HEK293 (cell line): ENCODE data around the gene PPP1R36.
A peak's percentile ranks its signal among the peaks of the same experiment; 100 is the strongest.

Experiments used
- CTCF ChIA-PET: fragments of 350-600 bp; formaldehyde crosslinking; extraction: SDS; loops from one replicate; lab custom pipeline; 2021; ENCODE audit warnings: antibody characterized with exemption; lab: Yijun Ruan, JAX
- POLR2A ChIA-PET: fragments of 300-600 bp; formaldehyde crosslinking; extraction: SDS; loops from one replicate; lab custom pipeline; 2020; ENCODE audit warnings: antibody characterized with exemption, inconsistent platforms; lab: Yijun Ruan, JAX
- H3K27ac ChIP-seq: fragments of 200-500 bp; sonication (Bioruptor generic); 2 replicates; pipeline ENCODE4 v1.5.1; 2014; ENCODE audit warnings: low read depth, low read length, control low read depth, inconsistent platforms; ENCODE audit errors: extremely low read depth
- H3K36me3 ChIP-seq, 2 experiments: fragments of 200-500 bp in 1 of 2; sonication (Bioruptor generic) in 1 of 2; 1 replicate in 1 of 2; 2 replicates in 1 of 2; pipeline ENCODE4 v1.5.1; 2014 to 2017; ENCODE audit warnings: inconsistent platforms in 2 of 2, low read length in 2 of 2; ENCODE audit not compliant: control insufficient read depth in 2 of 2, insufficient read depth in 1 of 2
- H3K4me1 ChIP-seq: fragments of 200-500 bp; sonication (Bioruptor generic); 2 replicates; pipeline ENCODE4 v1.5.1; 2014; ENCODE audit warnings: mild to moderate bottlenecking, low read length, inconsistent platforms; ENCODE audit not compliant: control insufficient read depth, insufficient read depth
- H3K4me3 ChIP-seq: 2 replicates; pipeline ENCODE4 v1.5.1; 2011; ENCODE audit warnings: low read depth, mild to moderate bottlenecking, control low read depth, low read length, moderate library complexity
- H3K9me3 ChIP-seq: fragments of 200-500 bp; sonication (Bioruptor generic); 2 replicates; pipeline ENCODE4 v1.5.1; 2014; ENCODE audit warnings: low read depth, low read length, inconsistent platforms; ENCODE audit not compliant: control insufficient read depth, insufficient read depth
- IKZF3 ChIP-seq: fragments of 450-650 bp; IDR thresholded peaks from 2 replicates; pipeline ENCODE4 v1.5.0; 2018; ENCODE audit warnings: missing biosample characterization, mild to moderate bottlenecking, missing genetic modification characterization, moderate library complexity
- INSM2 ChIP-seq: fragments of 450-650 bp; formaldehyde crosslinking; IDR thresholded peaks from 2 replicates; pipeline ENCODE4 v1.5.1; 2016; ENCODE audit warnings: missing biosample characterization, missing genetic modification characterization
- KLF1 ChIP-seq: fragments of 450-650 bp; formaldehyde crosslinking; IDR thresholded peaks from 2 replicates; pipeline ENCODE4 v1.5.1; 2016; ENCODE audit warnings: missing biosample characterization, missing genetic modification characterization
- MEIS1 ChIP-seq: sonication (generic); formaldehyde crosslinking; IDR thresholded peaks from 2 replicates; pipeline ENCODE4 v1.8.1; 2022; ENCODE audit warnings: missing genetic modification reagents, mild to moderate bottlenecking, borderline replicate concordance
- MYNN ChIP-seq: fragments of 450-650 bp; formaldehyde crosslinking; IDR thresholded peaks from 2 replicates; pipeline ENCODE4 v1.5.1; 2016; ENCODE audit warnings: missing biosample characterization, missing genetic modification characterization, borderline replicate concordance
- MZF1 ChIP-seq: fragments of 450-650 bp; formaldehyde crosslinking; IDR thresholded peaks from 2 replicates; pipeline ENCODE4 v1.5.1; 2017; ENCODE audit warnings: missing biosample characterization, missing genetic modification characterization, borderline replicate concordance
- PRDM10 ChIP-seq: fragments of 450-650 bp; formaldehyde crosslinking; IDR thresholded peaks from 2 replicates; pipeline ENCODE4 v1.5.1; 2016; ENCODE audit warnings: missing biosample characterization, missing genetic modification characterization
- ZBTB20 ChIP-seq: fragments of 450-650 bp; formaldehyde crosslinking; IDR thresholded peaks from 2 replicates; pipeline ENCODE4 v1.5.1; 2016; ENCODE audit warnings: missing biosample characterization, missing genetic modification characterization
- ZNF133 ChIP-seq: fragments of 450-650 bp; formaldehyde crosslinking; IDR thresholded peaks from 2 replicates; pipeline ENCODE4 v1.5.1; 2016; ENCODE audit warnings: missing biosample characterization, missing genetic modification characterization
- ZNF335 ChIP-seq: fragments of 450-650 bp; formaldehyde crosslinking; conservative IDR thresholded peaks from 2 replicates; pipeline ENCODE4 v1.5.1; 2016; ENCODE audit warnings: missing biosample characterization, missing genetic modification characterization
- ZNF341 ChIP-seq: fragments of 450-650 bp; formaldehyde crosslinking; IDR thresholded peaks from 2 replicates; pipeline ENCODE4; 2016; ENCODE audit warnings: low read depth, missing biosample characterization, missing genetic modification characterization
- ZNF416 ChIP-seq: fragments of 450-650 bp; formaldehyde crosslinking; IDR thresholded peaks from 2 replicates; pipeline ENCODE4 v1.5.1; 2016; ENCODE audit warnings: missing biosample characterization, missing genetic modification characterization
- ZNF610 ChIP-seq: fragments of 450-650 bp; formaldehyde crosslinking; IDR thresholded peaks from 2 replicates; pipeline ENCODE4 v1.5.1; 2016; ENCODE audit warnings: missing biosample characterization, missing genetic modification characterization, borderline replicate concordance
- ZNF654 ChIP-seq: fragments of 450-650 bp; formaldehyde crosslinking; IDR thresholded peaks from 2 replicates; pipeline ENCODE4 v1.5.1; 2016; ENCODE audit warnings: low read depth, missing biosample characterization, missing genetic modification characterization
- ZNF792 ChIP-seq: fragments of 450-650 bp; formaldehyde crosslinking; IDR thresholded peaks from 2 replicates; pipeline ENCODE4 v1.5.1; 2016; ENCODE audit warnings: missing biosample characterization, missing genetic modification characterization
- ZSCAN16 ChIP-seq: fragments of 450-650 bp; formaldehyde crosslinking; IDR thresholded peaks from 2 replicates; pipeline ENCODE4 v1.5.1; 2016; ENCODE audit warnings: missing biosample characterization, missing genetic modification characterization
- TF ChIP-seq, protein P1 (sequence below): fragments of 450-650 bp; formaldehyde crosslinking; IDR thresholded peaks from 2 replicates; pipeline ENCODE4 v1.5.1; 2017; ENCODE audit warnings: missing biosample characterization, missing genetic modification characterization
- TF ChIP-seq, protein P2 (sequence below): fragments of 450-650 bp; IDR thresholded peaks from 2 replicates; pipeline ENCODE4 v1.5.1; 2018; ENCODE audit warnings: missing biosample characterization, mild to moderate bottlenecking, missing genetic modification characterization

The PPP1R36 gene

GRCh38 chr14:64508215-64508776 lies 41.5 kb upstream of the PPP1R36 start:
- peaks cover 9% of the 10 kb centered on the region for H3K4me1 ChIP-seq
- no peak overlapping the region for H3K4me3 ChIP-seq
- peak; percentile 59 for TF ChIP-seq MZF1 (tag by site-specific recombination)
- TF ChIP-seq ZNF416 (tag by site-specific recombination) = no peak
- no peak for TF ChIP-seq KLF1
- TF ChIP-seq MYNN = no peak
- no peak for TF ChIP-seq ZSCAN16 (tag by site-specific recombination)
- TF ChIP-seq PRDM10 (tag by site-specific recombination) = no peak
- no peaks in the 10 kb centered on the region for H3K9me3 ChIP-seq
- no peaks in the 10 kb centered on the region; a peak in 1 of 3 replicates for H3K36me3 ChIP-seq
- CTCF ChIA-PET = interaction anchor here (0.6 to 1.7 kb wide), 6 partner anchors 11 to 479 kb away, joined by 3 to 5 read pairs (median 4); no protein-coding TSS in a partner anchor
- no peak overlapping the region for H3K27ac ChIP-seq
- POLR2A ChIA-PET = interaction anchor here (0.6 to 0.9 kb wide), 2 partner anchors 14 to 190 kb away, joined by 3 to 4 read pairs; no protein-coding TSS in a partner anchor

GRCh38 chr14:64509036-64509435 lies 40.7 kb upstream of the PPP1R36 start:
- Histone ChIP-seq H3K4me1 (peaks cover 9% of the 10 kb centered on the region), H3K9me3 (no peaks in the 10 kb centered on the region), H3K36me3 (no peaks in the 10 kb centered on the region; a peak in 1 of 3 replicates), H3K4me3 (no peak overlapping the region), H3K27ac (no peak overlapping the region)
- ChIA-PET CTCF (interaction anchor here (0.7 to 2.9 kb wide), 4 partner anchors 12 to 379 kb away, joined by 3 to 29 read pairs (median 4); no protein-coding TSS in a partner anchor), POLR2A (interaction anchor here (0.6 to 0.9 kb wide), 2 partner anchors 13 to 190 kb away, joined by 3 to 4 read pairs; no protein-coding TSS in a partner anchor)
- TF ChIP-seq, protein P1, sequence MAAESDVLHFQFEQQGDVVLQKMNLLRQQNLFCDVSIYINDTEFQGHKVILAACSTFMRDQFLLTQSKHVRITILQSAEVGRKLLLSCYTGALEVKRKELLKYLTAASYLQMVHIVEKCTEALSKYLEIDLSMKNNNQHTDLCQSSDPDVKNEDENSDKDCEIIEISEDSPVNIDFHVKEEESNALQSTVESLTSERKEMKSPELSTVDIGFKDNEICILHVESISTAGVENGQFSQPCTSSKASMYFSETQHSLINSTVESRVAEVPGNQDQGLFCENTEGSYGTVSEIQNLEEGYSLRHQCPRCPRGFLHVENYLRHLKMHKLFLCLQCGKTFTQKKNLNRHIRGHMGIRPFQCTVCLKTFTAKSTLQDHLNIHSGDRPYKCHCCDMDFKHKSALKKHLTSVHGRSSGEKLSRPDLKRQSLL (tag by site-specific recombination) = peak; percentile 54; the same call in 1 of the 2 replicates
- TF ChIP-seq ZNF341 (tag by site-specific recombination) (peak; percentile 89), ZNF335 (no peak), KLF1 (peak; percentile 42; the same call in 1 of the 2 replicates)

DNA sequence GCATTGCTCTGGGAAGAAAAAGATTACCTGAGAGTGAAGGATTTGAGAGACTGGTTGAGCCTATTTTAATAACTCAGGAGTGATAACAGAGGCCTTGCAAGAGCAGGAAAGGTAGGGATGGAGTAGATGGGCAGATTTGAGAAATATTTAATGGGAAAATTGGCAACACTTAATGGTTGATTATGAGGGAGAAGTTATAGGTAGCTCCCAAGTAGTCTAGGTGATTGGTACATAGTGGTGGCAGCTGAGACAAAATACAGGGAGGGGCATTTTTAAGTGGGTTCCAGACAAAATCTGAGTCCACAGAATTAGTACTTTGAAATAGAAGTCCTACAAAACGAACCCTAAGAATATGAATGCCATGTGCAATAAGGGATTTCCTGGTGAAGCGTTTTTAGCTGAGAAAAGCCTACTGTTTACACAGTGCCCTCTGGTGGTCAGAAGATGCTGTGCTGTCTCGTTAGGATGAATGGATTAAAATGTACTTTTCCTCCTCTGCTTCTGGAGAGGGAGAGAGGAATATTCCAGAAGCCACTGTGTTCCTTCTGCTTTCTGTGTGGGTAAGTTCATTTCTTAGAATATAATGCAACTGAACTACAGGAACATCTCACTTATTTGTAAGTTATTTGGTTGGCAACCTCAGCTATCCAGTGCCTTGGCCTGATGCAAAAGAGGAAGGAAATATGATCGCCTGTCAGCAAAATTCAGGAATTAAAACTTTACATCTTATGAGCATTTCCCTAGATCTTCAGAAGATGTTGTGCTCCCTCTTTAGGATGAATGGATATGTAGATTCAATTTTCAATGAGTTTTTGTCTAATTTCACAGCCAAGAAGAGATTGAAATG lies 38.7 kb upstream of the PPP1R36 start:
- no peak overlapping the region for H3K4me3 ChIP-seq
- ChIA-PET POLR2A (interaction anchor here (1.0 kb wide), 1 partner anchor 29 kb away, joined by 6 read pairs; the partner anchor contains the start of gene HSPA2), CTCF (interaction anchor here (0.6 to 2.9 kb wide), 19 partner anchors 10 to 1583 kb away, joined by 3 to 29 read pairs (median 5); no protein-coding TSS in a partner anchor)
- H3K36me3 ChIP-seq = no peaks in the 10 kb centered on the region; a peak in 1 of 3 replicates
- peaks cover 9% of the 10 kb centered on the region for H3K4me1 ChIP-seq
- no peaks in the 10 kb centered on the region for H3K9me3 ChIP-seq
- no peak overlapping the region for H3K27ac ChIP-seq
- TF ChIP-seq INSM2 (tag by site-specific recombination) = no peak
- TF ChIP-seq, protein P2, sequence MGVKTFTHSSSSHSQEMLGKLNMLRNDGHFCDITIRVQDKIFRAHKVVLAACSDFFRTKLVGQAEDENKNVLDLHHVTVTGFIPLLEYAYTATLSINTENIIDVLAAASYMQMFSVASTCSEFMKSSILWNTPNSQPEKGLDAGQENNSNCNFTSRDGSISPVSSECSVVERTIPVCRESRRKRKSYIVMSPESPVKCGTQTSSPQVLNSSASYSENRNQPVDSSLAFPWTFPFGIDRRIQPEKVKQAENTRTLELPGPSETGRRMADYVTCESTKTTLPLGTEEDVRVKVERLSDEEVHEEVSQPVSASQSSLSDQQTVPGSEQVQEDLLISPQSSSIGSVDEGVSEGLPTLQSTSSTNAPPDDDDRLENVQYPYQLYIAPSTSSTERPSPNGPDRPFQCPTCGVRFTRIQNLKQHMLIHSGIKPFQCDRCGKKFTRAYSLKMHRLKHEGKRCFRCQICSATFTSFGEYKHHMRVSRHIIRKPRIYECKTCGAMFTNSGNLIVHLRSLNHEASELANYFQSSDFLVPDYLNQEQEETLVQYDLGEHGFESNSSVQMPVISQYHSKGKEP (tag by site-specific recombination) = no peak
- peak; percentile 38 for TF ChIP-seq ZNF654 (tag by site-specific recombination)
- TF ChIP-seq ZBTB20 = no peak
- TF ChIP-seq ZNF133 (tag by site-specific recombination) = no peak
- TF ChIP-seq IKZF3 = 0 out of 2 replicates have a peak, but pooled peaks have one; percentile 6
- TF ChIP-seq MEIS1 (CRISPR knock-in tag) = no peak
- TF ChIP-seq ZNF610 (tag by site-specific recombination) = no peak
- TF ChIP-seq ZNF792 (tag by site-specific recombination) = no peak
